Smooth muscle cell (in vitro differentiated cells): ENCODE results near the gene DHPS. TPM values are rescaled to one million over a fixed set of nuclear protein-coding genes. Genes with fewer than 3 reads are reported as not detected.

Source experiments
- DNase-seq: peaks from one replicate; lab custom pipeline; 2025; ENCODE audit not compliant: unreplicated experiment; lab: John Stamatoyannopoulos, UW
- H2AFZ ChIP-seq: fragments of 200-600 bp; sonication (generic); 2 replicates; pipeline ENCODE4 v1.6.0; 2016; ENCODE audit warnings: antibody characterized with exemption, low read depth, mild to moderate bottlenecking
- H3F3A ChIP-seq: fragments of 200-600 bp; sonication (generic); 2 replicates; pipeline ENCODE4 v1.6.0; 2017; ENCODE audit warnings: antibody characterized with exemption, low read depth
- H3K27ac ChIP-seq: fragments of 200-600 bp; sonication (generic); 2 replicates; pipeline ENCODE4 v1.5.1; 2016; ENCODE audit warnings: low read depth, mild to moderate bottlenecking
- H3K27me3 ChIP-seq: fragments of 200-600 bp; sonication (generic); 2 replicates; pipeline ENCODE4 v1.6.1; 2016; ENCODE audit warnings: low read depth, mild to moderate bottlenecking
- H3K36me3 ChIP-seq: fragments of 200-600 bp; sonication (generic); 2 replicates; pipeline ENCODE4 v1.5.1; 2016; ENCODE audit warnings: low read depth
- H3K4me1 ChIP-seq: fragments of 200-600 bp; sonication (generic); 2 replicates; pipeline ENCODE4 v1.5.1; 2016; ENCODE audit warnings: low read depth
- H3K4me2 ChIP-seq: fragments of 200-600 bp; sonication (generic); 2 replicates; pipeline ENCODE4 v1.6.0; 2016; ENCODE audit warnings: mild to moderate bottlenecking
- H3K4me3 ChIP-seq: fragments of 200-600 bp; sonication (generic); 2 replicates; pipeline ENCODE4 v1.5.1; 2016; ENCODE audit warnings: mild to moderate bottlenecking
- H3K79me2 ChIP-seq: fragments of 200-600 bp; sonication (generic); 2 replicates; pipeline ENCODE4 v1.6.0; 2016; ENCODE audit warnings: low read depth, mild to moderate bottlenecking
- H3K9ac ChIP-seq: fragments of 200-600 bp; sonication (generic); 2 replicates; pipeline ENCODE4 v1.6.0; 2016; ENCODE audit warnings: low read depth
- H3K9me3 ChIP-seq: fragments of 200-600 bp; sonication (generic); replicated peaks from 2 replicates; pipeline ENCODE4 v1.5.1; 2016; ENCODE audit warnings: low read depth
- H4K20me1 ChIP-seq: fragments of 200-600 bp; sonication (generic); 2 replicates; pipeline ENCODE4 v1.6.0; 2016; ENCODE audit warnings: low read depth
- CTCF ChIP-seq: fragments of 200-600 bp; sonication (generic); IDR thresholded peaks from 2 replicates; pipeline ENCODE4 v1.5.1; 2017; ENCODE audit warnings: borderline replicate concordance, mild to moderate bottlenecking, antibody characterized with exemption; ENCODE audit not compliant: insufficient read depth, poor library complexity, severe bottlenecking
- WGBS: methylation state at CpG from one replicate; pipeline ENCODE4 v1.1.7; 2016; ENCODE audit warnings: low lambda C conversion rate; 5-methylcytosine and 5-hydroxymethylcytosine counted together
- polyA plus RNA-seq: library from polyadenylated mRNA; unstranded; fragments of >200 nt; fragmentation: Nextera tagmentation; extraction: Ambion mirVana; gene quantifications from 2 replicates; pipeline ENCODE4 v1.2.1, GENCODE V29; 2016
- small RNA-seq: library from RNA; depleted of rRNA; stranded (forward); fragments of <200 nt; gene quantifications from one replicate; pipeline ENCODE3, GENCODE V24; 2014
- total RNA-seq: library from RNA; depleted of rRNA; stranded (reverse); fragments of >200 nt; gene quantifications from 2 replicates; pipeline ENCODE4 v1.2.3, GENCODE V29; 2014

DHPS gene
- total and polyA plus RNA-seq, 2 experiments from 2014 or later: 43.9 to 67.6 TPM

GRCh38 chr19:12628040-12629022 is 53.3 kb downstream of the DHPS start:
- DNase-seq: no peak
- WGBS: 97% methylated on average over 17 of the region's 17 CpGs

GRCh38 chr19:12626958-12627357 is 54.7 kb downstream of the DHPS start:
- no peak overlapping the region for H3K27ac ChIP-seq
- no peak overlapping the region for H3K9ac ChIP-seq
- TF ChIP-seq CTCF: no peak
- H3K36me3 ChIP-seq: peaks cover 70% of the 10 kb centered on the region
- H3K4me1 ChIP-seq: no peaks in the 10 kb centered on the region
- whole genome bisulfite sequencing: 85% methylated on average over 8 of the region's 8 CpGs
- H3K9me3 ChIP-seq: peaks cover 39% of the 10 kb centered on the region
- peaks cover 11% of the 10 kb centered on the region for H4K20me1 ChIP-seq
- H3K79me2 ChIP-seq: peaks cover 31% of the 10 kb centered on the region
- H3K4me2 ChIP-seq: no peak overlapping the region
- H3K4me3 ChIP-seq: no peak overlapping the region
- DNase-seq: no peak
- H2AFZ ChIP-seq: no peak overlapping the region
- H3F3A ChIP-seq: peaks cover 16% of the 10 kb centered on the region
- no peaks in the 10 kb centered on the region for H3K27me3 ChIP-seq

More at GRCh38 chr19:12628040-12629022, 53.3 kb downstream of the DHPS start:
- Histone ChIP-seq H4K20me1 (peaks cover 2% of the 10 kb centered on the region), H2AFZ (no peak overlapping the region), H3K9ac (no peak overlapping the region), H3F3A (peaks cover 22% of the 10 kb centered on the region), H3K9me3 (peaks cover 39% of the 10 kb centered on the region), H3K4me1 (no peaks in the 10 kb centered on the region), H3K27me3 (no peaks in the 10 kb centered on the region), H3K27ac (no peak overlapping the region), H3K4me3 (no peak overlapping the region), H3K36me3 (peaks cover 68% of the 10 kb centered on the region), H3K79me2 (peaks cover 20% of the 10 kb centered on the region), H3K4me2 (no peak overlapping the region)
- no peak for TF ChIP-seq CTCF

Small RNAs within 50 kb of the gene (small RNA-seq; reads per million reads assigned to genes)
- 914 reads per million, percentile 100 among the genes with 10 or more reads in this experiment for gene SNORD41

Other genes with a start within 250 kb of the DHPS start
- gene ZNF443, start 240.9 kb downstream of the DHPS start, total RNA-seq: 2.4 and 4.1 TPM in 2 replicates
- 0.73 and 3.7 TPM in 2 replicates for gene ZNF443, start 240.9 kb downstream of the DHPS start, polyA plus RNA-seq
- 1.2 and 4.0 TPM in 2 replicates for gene ZNF709, start 197.1 kb downstream of the DHPS start, total RNA-seq
- gene ZNF709, start 197.1 kb downstream of the DHPS start, polyA plus RNA-seq: 0.29 and 1.4 TPM in 2 replicates
- gene ZNF564, start 130.4 kb downstream of the DHPS start, total RNA-seq: 6.5 and 6.9 TPM in 2 replicates
- gene ZNF564, start 130.4 kb downstream of the DHPS start, polyA plus RNA-seq: 2.8 and 3.6 TPM in 2 replicates
- 3.8 and 7.1 TPM in 2 replicates for gene ZNF490, start 71.1 kb downstream of the DHPS start, total RNA-seq
- 1.1 and 1.4 TPM in 2 replicates for gene ZNF490, start 71.1 kb downstream of the DHPS start, polyA plus RNA-seq
- 17.4 and 25.9 TPM in 2 replicates for gene ZNF791, start 71.0 kb downstream of the DHPS start, total RNA-seq
- 15.3 and 20.6 TPM in 2 replicates for gene ZNF791, start 71.0 kb downstream of the DHPS start, polyA plus RNA-seq
- 69.2 and 77.9 TPM in 2 replicates for gene MAN2B1, start 15.1 kb downstream of the DHPS start, total RNA-seq
- gene MAN2B1, start 15.1 kb downstream of the DHPS start, polyA plus RNA-seq: 46.1 and 51.0 TPM in 2 replicates
- 4.8 and 12.4 TPM in 2 replicates for gene WDR83, start 15.1 kb downstream of the DHPS start, total RNA-seq
- gene WDR83, start 15.1 kb downstream of the DHPS start, polyA plus RNA-seq: 21.6 TPM in 2 replicates
- not detected in 2 replicates for gene GNG14, start 6.1 kb upstream of the DHPS start, total RNA-seq
- gene GNG14, start 6.1 kb upstream of the DHPS start, polyA plus RNA-seq: 2.0 TPM in 1 of 2 replicates, not detected in the other
- gene FBXW9, start 14.8 kb upstream of the DHPS start, total RNA-seq: 9.1 and 9.5 TPM in 2 replicates
- gene FBXW9, start 14.8 kb upstream of the DHPS start, polyA plus RNA-seq: 16.7 and 17.3 TPM in 2 replicates
- 43.0 and 45.4 TPM in 2 replicates for gene TNPO2, start 42.1 kb upstream of the DHPS start, total RNA-seq
- 8.7 and 10.7 TPM in 2 replicates for gene TNPO2, start 42.1 kb upstream of the DHPS start, polyA plus RNA-seq
- gene TRIR, start 52.8 kb upstream of the DHPS start, total RNA-seq: 156 and 171 TPM in 2 replicates
- 191 and 212 TPM in 2 replicates for gene TRIR, start 52.8 kb upstream of the DHPS start, polyA plus RNA-seq
- gene GET3, start 55.6 kb upstream of the DHPS start, total RNA-seq: 46.8 and 51.4 TPM in 2 replicates
- 99.6 and 106 TPM in 2 replicates for gene GET3, start 55.6 kb upstream of the DHPS start, polyA plus RNA-seq
- gene BEST2, start 69.9 kb upstream of the DHPS start, total RNA-seq: not detected in 2 replicates
- gene BEST2, start 69.9 kb upstream of the DHPS start, polyA plus RNA-seq: 0.30 TPM in 1 of 2 replicates, not detected in the other
- 16.7 and 20.5 TPM in 2 replicates for gene HOOK2, start 93.7 kb upstream of the DHPS start, total RNA-seq
- gene HOOK2, start 93.7 kb upstream of the DHPS start, polyA plus RNA-seq: 14.6 and 48.3 TPM in 2 replicates
- 687 and 756 TPM in 2 replicates for gene JUNB, start 109.6 kb upstream of the DHPS start, total RNA-seq
- 1,281 and 1,575 TPM in 2 replicates for gene JUNB, start 109.6 kb upstream of the DHPS start, polyA plus RNA-seq
- gene PRDX2, start 119.9 kb upstream of the DHPS start, total RNA-seq: 351 and 400 TPM in 2 replicates
- gene PRDX2, start 119.9 kb upstream of the DHPS start, polyA plus RNA-seq: 371 and 391 TPM in 2 replicates
- not detected in 2 replicates for gene THSD8, start 120.2 kb upstream of the DHPS start, total RNA-seq
- 8.0 and 10.1 TPM in 2 replicates for gene THSD8, start 120.2 kb upstream of the DHPS start, polyA plus RNA-seq
- gene RNASEH2A, start 124.7 kb upstream of the DHPS start, total RNA-seq: 8.7 and 15.7 TPM in 2 replicates
- gene RNASEH2A, start 124.7 kb upstream of the DHPS start, polyA plus RNA-seq: 34.8 and 34.9 TPM in 2 replicates
- 4.6 TPM in 1 of 2 replicates, not detected in the other for gene RTBDN, start 152.7 kb upstream of the DHPS start, total RNA-seq
- 1.7 TPM in 1 of 2 replicates, not detected in the other for gene RTBDN, start 152.7 kb upstream of the DHPS start, polyA plus RNA-seq
- gene MAST1, start 156.6 kb upstream of the DHPS start, total RNA-seq: 0.99 and 3.2 TPM in 2 replicates
- 2.0 and 2.7 TPM in 2 replicates for gene MAST1, start 156.6 kb upstream of the DHPS start, polyA plus RNA-seq
- 19.5 and 26.3 TPM in 2 replicates for gene DNASE2, start 199.6 kb upstream of the DHPS start, total RNA-seq
- 44.9 and 48.1 TPM in 2 replicates for gene DNASE2, start 199.6 kb upstream of the DHPS start, polyA plus RNA-seq
- gene KLF1, start 205.3 kb upstream of the DHPS start, total RNA-seq: not detected in 2 replicates
- gene KLF1, start 205.3 kb upstream of the DHPS start, polyA plus RNA-seq: 0.09 TPM in 1 of 2 replicates, not detected in the other
- gene GCDH, start 209.3 kb upstream of the DHPS start, total RNA-seq: 9.7 and 17.4 TPM in 2 replicates
- gene GCDH, start 209.3 kb upstream of the DHPS start, polyA plus RNA-seq: 10.9 and 15.3 TPM in 2 replicates
- gene SYCE2, start 237.4 kb upstream of the DHPS start, total RNA-seq: 0.90 and 1.4 TPM in 2 replicates
- gene SYCE2, start 237.4 kb upstream of the DHPS start, polyA plus RNA-seq: 0.91 and 2.9 TPM in 2 replicates